KBM-7 (cell line): ENCODE measurements around the gene RAB37.

ENCODE experiments used
- DNase-seq: peaks from one replicate; pipeline ENCODE4 v3.0.0-alpha.2; 2015
- in situ Hi-C: fragments of 300-500 bp; cut with MboI; formaldehyde crosslinking; loops from 2 replicates; pipeline ENCODE4 v1.14.3; 2020; ENCODE audit warnings: low sequenced_read_pairs, low pct_unique_long_range_greater_than_20kb, mixed read lengths

Gene RAB37

DNA sequence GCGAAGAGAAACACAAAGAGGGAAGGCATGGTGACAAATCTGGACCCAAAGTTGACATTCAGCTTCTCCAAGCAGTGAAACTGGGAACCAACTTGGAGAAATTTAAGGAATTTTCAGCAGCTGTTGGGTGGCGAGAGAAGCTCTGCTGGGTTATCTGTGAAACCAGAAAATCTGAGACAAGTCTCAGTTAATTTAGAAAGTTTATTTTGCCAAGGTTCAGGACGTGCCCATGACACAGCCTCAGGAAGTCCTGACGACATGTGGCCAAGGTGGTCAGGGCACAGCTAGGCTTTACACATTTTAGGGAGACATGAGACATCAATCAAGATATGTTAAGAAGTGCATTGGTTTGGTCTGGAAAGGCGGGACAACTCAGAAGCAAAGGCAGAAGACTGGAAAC is 13.2 kb upstream of the RAB37 start:
- no peak for DNase-seq
- in situ Hi-C loops: no loop called here

DNA sequence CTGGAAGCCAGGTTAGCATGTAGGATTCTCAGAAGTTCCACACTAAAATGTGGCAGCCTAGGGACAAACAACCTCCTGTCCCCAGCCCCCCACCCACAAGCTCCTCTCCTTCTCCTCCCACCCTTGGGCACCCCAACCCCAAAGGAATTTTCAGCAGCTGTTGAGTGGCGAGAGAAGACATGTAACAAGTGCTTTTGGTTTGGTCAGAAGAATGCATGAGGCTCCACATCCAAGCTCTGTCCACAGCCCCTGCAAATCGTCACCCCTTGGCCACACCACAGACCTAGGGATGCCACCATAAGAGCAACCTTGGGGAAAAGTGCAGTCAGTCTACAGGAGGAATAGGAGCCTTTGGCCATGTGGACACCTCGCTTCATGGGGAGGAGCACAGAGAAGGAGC is 11.9 kb upstream of the RAB37 start:
- in situ Hi-C loops: no loop called here
- no peak for DNase-seq

DNA sequence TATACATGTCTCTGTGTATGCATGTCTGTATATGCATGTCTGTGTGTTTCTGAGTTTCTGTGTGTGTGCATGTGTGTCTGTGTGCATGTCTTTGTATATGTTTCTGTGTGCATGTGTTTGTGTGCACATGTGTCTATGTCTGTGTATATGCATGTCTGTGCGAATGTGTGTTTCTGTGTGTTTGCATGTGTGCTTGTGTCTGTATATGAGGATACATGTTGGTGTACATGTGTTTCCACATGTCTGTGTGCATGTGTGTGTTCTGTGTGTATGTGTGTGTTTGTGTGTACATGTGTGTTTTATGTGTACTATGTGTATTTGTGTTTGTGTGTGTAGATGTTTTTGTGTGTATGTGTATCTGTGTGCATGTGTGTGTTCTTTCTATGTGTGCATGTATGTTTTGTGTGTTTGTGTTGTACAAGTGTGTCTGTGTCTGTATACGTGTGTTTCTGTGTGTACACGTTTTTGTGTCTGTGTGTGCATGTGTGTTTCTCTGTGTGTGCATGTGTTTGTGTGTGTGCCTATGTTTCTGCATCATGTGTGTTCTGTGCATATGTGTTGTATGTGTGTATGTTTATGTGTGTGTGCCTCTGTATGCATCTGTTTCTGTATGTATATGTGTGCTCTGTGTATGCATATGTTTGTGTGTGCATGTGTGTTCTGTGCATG is 8.9 kb upstream of the RAB37 start:
- no peak for DNase-seq
- in situ Hi-C loops: no loop called here

DNA sequence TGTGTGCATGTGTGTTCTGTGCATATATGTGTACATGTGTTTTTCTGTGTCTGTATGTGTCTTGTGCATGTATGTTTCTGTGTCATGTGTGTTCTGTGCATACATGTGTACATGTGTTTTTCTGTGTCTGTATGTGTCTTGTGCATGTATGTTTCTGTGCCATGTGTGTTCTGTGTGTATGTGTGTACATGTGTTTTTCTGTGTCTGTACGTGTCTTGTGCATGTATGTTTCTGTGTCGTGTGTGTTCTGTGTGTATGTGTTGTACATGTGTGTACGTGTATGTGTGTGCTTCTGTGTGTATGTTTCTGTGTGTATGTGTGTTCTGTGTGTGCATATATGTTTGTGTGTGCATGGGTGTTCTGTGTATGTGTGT is 8.4 kb upstream of the RAB37 start:
- DNase-seq: no peak
- in situ Hi-C loops: no loop called here

DNA sequence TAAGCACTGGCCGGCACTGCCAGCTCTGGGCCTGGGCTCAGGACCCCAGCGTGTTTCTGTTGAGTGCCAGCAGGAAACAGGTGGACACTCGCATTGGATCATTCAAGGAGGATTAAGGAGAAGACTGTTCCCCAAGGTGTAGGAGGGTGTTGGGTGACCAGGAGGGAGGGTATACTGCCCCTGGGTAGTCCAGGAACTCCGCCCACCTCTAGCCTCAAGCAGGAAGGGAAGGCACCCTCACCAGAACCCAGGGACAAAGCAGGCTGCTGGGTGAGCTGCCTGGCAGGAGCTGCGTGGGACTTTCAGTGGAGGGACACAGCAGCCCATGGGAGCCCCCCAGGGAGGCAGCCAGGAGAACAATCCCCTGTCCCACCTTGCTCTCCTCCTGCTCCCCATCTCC is 7.7 kb upstream of the RAB37 start:
- in situ Hi-C loops: no loop called here

DNA sequence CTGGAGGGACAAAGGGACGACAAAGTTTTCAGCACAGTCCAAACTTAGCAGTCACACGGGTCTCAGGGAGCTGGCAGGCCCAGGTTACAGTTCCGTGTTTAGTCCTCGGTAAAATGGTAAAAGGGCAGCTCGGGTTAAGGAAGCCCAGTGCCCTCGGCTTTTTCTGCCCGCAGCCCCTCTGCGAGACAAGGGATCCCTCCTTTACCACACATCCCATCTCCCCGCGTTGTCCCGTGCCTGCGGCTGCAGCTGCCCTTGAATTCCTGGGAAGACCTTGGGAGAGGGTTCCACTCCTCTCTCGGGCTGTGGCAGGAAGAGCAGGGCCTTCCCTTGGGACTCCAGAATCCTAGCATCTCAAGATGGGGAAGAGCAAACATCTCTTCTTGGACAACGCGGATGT is 7.2 kb upstream of the RAB37 start:
- in situ Hi-C loops: no loop called here
- no peak for DNase-seq

More for the DNA sequence above, 7.7 kb upstream of the RAB37 start:
- DNase-seq: no peak

DNA sequence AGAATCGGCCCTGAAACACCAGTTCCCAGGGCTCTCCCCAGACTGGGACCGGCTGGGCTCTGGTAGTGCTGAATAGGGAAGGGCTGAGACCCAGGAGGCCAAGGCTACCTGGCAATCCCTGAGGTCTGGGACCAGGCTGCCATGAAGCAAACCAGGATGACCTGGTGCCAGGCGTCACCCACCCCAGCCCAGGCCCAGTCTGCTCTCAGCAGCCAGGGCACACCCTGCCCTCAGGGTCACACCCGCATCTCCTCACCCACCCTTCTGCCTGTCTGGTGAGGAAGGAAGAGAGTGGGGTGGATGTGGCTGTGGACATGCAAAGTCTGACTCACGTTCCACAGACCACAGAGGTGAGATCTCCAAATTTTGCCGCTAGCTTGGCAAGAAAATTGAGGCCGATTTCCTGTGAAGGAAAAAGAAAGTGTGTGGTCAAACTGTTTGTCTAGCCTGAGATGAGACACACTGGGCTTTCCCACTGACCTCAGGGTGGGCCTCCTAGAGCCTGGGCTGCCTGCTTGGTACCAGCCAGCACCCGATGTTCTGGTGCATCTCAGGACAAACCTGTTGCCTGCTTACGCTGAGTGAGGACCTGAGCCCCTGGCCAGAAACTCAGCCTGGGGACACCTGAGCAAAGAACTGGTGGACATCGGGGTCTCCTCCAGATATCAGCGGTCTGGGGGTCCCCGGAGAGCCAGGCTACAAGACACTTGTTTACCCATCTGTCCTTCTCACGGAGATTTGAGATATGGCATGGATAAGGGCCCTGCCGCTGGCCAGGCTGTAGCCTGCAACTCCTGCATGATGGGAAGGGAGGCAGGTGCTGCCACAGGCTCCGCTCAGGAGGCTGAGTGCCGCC is 6.3 kb upstream of the RAB37 start:
- no peak for DNase-seq
- in situ Hi-C loops: no loop called here

DNA sequence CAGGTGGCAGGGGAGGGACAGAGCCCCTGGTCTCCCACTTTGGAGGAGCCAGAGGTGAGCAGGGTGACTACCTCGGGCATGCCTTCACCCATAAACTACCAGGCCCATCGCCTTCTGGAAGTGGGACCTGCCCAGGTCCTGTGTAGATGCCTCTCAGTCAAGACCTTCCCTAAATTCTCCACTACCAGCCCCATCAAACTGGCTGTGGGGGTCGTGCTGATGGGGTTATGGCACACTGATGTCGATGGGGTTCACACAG is 5.8 kb upstream of the RAB37 start:
- no peak for DNase-seq
- in situ Hi-C loops: no loop called here

DNA sequence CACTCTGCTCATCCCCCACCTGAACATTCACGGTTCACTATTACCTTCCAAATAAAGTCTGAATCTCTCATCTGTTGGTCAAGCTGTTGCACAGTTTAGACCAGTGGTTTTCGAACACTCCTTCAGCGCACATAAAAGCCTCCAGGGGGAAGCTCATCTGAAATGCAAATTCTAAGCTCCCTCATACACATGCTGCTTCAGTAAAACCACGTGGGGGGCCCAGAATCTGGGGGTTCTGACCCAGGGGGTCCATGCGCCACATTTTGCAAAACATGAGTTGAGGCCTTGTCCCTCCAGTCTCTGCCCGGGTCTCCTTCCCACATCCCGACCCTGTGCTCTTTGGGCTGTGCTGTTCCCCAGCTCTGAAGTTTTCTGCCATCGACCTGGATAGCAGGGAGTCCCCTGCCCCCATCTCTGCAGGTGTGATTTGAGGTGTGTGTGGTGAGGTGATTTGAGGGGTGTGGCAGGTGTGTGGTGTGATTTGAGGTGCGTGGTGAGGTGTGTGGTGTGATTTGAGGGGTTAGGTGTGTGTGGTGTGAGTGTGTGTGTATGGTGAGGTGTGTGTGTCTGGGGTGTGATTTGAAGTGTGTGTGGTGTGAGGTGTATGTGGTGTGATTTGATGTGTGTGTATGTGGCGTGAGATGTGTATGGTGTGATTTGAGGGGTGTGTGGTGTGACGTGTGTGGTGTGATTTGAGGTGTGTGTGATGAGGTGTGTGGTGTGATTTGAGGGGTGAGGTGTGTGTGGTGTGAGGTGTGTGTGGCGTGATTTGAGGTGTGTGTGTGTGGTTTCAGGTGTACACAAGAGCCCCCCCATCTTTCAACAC is 4.8 kb upstream of the RAB37 start:
- in situ Hi-C loops: no loop called here
- no peak for DNase-seq

DNA sequence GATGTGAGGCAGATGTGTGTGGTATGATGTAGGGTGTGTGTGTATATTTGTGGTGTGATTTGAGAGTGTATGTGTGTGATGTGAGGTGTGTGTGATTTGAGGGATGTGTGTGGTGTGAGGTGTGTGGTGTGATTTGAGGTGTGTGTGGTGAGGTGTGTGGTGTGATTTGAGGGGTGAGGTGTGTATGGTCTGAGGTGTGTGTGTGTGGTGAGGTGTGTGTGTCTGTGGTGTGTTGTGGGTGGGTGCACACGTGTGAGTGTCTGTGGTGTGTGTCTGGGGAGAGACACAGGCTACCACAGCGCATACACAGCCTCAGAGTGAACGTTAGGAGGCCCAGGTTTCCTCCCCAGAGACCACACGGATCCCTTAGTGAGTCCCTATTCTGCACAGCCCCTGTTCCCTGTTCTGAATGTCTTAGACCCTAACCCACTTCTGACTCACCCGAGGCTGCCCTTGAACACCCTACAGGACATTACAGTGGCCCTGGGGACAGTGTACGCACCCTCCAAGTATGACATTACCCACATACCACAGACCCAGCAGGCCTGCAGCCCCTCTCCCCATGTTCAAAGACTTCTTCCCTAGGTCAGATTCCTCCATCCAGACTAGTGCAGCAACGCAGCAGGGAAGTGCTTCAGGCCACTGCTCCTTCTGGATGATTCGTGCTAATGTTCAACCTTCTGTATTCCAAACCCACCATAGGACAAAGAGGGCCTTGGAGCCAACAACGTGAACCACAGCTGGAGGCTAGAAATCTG is 3.5 kb upstream of the RAB37 start:
- in situ Hi-C loops: no loop called here

DNA sequence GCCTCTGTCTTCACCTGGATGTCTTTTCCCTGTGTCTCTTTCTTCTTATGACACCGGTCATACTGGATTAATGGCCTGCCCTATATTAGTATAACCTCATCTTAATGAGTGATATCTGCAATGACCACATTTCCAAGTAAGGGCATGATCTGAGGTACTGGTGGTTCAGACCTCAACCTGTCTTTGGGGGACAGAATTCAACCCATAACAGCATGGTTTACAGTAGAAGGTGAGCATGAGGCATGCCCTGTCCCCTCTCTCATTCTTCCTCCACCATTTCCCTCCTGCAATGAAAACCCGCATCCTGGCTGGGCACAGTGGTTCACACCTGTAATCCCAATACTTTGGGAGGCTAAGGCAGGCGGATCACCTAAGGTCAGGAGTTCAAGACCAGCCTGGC is 2.8 kb upstream of the RAB37 start:
- no peak for DNase-seq
- in situ Hi-C loops: no loop called here

More for the DNA sequence above, 3.5 kb upstream of the RAB37 start:
- no peak for DNase-seq

DNA sequence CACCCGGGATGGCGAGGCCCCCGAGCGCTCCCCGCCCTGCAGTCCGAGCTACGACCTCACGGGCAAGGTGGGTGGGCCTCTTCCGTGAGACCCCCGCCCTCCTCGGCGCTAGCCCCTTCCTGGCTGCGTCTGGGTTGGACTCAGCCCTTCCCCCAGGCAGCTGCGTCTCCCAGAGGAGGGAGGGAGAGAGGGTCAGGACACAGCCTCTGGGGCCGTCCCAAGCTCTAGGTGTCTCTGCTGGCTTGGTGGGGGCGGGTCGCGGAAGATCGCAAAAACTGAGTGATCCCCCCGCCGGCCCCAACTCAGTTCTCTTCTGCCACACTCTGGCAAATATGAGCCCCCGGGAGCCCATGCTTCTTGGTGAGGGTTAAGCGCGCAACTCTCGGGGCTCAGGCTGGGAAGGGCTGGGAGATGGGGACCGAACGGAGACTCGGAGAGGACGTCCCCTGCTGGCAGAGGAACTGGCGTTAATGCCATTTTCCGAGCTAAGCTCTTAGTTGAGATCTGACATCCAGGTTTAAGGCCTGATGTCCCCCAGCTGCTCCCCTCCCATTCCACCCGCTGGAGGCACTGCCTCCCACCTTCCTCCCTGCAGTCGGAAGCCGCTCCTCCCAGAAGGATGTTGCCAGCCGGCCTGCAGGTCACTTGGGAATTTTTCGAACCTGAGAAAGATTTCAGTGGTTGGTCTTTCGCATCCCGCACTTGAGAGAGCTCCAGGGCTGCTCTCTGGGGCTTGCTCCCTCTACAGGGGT is 419 bp downstream of the RAB37 start:
- in situ Hi-C loops: no loop called here
- peak; percentile 52 for DNase-seq

DNA sequence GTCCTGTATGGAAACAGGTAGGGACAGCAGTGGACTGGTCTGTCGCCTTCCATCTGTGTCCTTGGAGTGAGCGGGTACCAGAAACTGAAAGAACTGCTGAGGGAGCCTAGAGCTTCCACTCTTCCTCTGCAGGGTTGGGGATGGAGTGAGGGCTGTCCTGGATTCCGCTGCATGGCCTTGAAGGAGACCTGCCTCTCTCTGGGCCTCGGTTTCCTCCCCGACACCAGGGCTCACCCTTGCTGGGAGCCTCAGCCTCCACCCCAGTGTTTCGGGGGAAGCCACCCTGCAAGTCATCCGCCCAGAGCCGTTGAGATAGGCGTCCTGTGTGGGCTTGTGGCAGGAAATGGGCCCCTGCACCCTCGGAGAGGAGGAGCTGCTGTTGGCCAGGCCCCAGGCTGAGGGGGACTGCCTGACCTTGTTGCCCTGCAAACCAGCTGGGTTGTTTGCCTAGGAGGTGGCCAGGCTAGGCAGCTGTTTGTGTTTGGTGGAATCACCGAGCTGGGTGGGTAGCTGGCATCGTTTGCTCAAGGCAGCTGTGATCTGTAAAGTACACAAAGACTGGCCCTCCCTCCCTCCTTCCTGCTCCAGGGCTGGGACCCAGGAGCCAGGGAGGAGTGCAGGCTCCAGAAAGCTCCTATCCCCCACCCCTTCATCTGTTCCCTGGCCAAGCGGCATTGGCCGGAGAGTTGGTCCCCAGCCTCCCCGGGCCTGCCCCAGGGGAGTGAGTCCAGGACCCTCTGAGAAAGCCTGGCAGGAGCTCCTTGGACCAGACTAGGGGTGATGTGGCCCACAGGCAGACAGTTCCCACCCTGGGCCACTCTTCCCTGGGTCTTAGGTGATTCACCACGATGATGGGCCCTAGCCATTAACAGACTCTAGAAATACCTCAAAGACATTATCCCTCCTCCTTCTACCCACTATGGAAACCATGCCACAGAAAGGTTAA is 1.3 kb downstream of the RAB37 start:
- in situ Hi-C loops: no loop called here
- DNase-seq: peak; percentile 77

DNA sequence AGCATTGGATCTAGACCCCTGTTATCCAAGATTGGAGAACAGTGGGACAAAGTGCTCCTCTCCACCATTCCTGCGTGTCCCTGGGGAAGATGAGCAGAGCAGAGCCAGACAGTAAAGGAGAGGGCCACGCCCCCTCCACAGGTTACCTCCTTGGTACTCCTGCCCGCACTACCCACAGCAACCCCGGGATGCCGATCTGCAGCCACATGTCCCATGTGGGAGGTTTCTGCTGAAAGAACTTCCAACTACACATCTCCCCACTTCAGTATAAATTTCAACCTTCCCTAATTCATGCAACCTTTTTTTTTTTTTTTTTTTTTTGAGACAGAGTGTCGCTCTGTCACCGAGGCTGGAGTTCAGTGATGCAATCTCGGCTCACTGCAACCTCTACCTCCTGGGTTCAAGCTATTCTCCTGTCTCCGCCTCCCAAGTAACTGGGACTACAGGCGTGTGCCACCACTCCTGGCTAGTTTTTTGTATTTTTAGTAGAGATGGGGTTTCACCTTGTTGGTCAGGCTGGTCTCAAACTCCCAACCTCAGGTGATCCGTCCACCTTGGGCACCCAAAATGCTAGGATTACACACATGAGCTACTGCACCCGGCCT is 2.3 kb downstream of the RAB37 start:
- no peak for DNase-seq
- in situ Hi-C loops: no loop called here

DNA sequence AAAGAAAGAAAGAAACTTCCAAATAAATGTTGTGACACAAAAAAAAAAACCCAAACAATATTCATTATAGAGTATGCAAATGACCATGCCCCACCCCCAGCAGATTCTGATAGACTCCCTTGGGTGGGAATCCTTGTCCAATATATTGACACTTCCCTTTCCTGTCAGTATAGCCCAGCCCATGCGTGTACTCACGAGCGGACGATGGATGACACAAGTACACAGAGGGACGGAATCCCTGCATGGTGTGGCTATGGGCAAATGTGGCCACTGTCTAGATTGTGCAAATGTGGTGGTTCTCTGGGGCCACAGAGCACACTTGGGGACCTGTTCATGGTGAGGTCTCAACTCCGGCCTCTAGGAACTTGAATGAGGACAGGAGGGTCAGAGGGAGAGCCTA is 3.1 kb downstream of the RAB37 start:
- DNase-seq: no peak
- in situ Hi-C loops: no loop called here

DNA sequence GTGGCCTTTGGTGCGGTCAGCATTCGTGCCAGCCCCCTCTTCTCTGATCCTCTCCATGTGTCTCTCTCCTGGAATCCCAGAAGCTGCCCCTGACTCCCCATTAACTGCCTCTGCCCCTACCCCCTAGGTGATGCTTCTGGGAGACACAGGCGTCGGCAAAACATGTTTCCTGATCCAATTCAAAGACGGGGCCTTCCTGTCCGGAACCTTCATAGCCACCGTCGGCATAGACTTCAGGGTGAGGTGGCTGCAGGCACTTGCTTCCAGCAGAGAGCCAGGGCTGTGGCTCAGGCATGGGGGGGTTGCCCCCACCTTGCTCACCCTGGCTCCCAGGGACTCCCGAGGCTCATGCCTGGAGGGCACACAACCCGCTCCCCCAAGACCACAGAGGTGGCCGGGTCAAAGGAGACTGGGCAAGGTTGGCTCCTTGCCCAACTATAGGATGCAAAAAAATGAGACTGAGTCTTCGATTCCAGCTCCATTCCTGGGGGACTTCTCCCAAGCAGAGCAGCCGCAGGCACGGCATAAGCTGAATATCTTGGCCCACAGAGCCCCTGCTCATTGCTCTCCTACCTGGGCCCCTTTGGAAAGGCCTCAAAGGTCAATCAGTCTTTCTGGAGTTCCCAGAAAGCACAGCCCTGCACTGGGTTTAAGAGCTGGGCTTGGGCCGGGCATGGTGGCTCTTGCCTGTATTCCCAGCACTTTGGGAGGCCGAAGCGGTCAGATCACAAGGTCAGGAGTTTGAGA is 3.8 kb downstream of the RAB37 start:
- in situ Hi-C loops: no loop called here
- DNase-seq: no peak

DNA sequence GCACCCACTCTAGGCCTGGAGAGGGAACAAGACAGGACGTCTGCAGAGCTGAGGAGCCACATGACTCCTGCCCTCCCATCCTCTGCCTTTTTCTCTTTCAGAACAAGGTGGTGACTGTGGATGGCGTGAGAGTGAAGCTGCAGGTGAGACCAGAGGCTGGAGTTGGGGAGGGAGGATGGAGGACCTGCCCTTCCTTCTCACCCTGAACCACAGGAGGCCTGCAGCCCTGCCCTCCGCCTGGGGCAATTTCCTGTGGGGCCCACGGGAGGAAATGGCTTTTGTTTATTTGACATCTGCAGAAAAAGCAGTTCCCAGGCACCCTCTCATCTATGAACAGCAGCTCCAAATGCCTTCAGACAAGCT is 5.1 kb downstream of the RAB37 start:
- peak; percentile 91 for DNase-seq
- in situ Hi-C loops: no loop called here
